Upper lobe of left lung (tissue), 4 donors: ENCODE measurements around the gene SRRM4.

ENCODE experiments used
- POLR2AphosphoS5 ChIP-seq, 2 donors: sonication (generic); formaldehyde crosslinking; IDR thresholded peaks; one replicate each; pipeline ENCODE4 v1.5.1; 2017; ENCODE audit warnings: antibody characterized with exemption in 2 of 2
- TF ChIP-seq, protein P1 (sequence below), 6 experiments: fragments of 450-650 bp in 4 of 6; fragments of 200-600 bp in 2 of 6; sonication (generic) in 2 of 6; IDR thresholded peaks; one replicate each; pipeline ENCODE4 v1.5.1; 2016 to 2019; ENCODE audit warnings: antibody characterized with exemption in 6 of 6

DNA sequence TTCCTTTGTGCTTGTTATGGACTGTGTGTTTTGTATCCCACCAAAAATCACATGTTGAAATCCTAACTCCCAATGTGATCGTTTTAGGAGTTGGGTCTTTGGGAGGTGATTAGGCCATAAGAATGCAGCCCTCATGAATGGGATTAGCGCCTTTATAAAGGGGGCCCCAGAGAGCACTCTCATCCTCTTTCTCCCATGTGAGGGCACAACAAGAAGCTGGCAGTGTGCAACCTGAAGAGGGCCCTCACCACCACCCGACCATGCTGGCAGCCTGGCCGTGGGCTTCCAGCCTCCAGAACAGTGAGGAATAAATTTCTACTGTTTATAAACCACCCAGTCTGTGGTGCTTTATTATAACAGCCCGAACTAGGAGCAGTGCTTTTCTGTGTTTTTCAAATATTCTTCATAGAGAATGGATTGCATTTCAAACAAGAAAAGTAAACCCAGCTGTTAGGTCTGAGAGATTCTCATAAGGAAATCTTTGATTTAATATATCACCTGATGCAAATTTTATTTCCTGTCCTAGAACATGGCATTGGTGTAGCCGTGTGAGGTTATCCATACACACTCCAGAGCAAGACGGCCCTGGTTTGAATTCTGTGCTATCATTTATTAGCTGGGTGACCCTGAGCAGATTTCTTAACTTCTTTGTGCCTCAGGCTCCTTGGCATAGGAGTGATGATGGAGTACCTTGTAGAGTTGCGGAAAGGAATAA, 225.2 kb downstream of the SRRM4 start:
- TF ChIP-seq, protein P1, sequence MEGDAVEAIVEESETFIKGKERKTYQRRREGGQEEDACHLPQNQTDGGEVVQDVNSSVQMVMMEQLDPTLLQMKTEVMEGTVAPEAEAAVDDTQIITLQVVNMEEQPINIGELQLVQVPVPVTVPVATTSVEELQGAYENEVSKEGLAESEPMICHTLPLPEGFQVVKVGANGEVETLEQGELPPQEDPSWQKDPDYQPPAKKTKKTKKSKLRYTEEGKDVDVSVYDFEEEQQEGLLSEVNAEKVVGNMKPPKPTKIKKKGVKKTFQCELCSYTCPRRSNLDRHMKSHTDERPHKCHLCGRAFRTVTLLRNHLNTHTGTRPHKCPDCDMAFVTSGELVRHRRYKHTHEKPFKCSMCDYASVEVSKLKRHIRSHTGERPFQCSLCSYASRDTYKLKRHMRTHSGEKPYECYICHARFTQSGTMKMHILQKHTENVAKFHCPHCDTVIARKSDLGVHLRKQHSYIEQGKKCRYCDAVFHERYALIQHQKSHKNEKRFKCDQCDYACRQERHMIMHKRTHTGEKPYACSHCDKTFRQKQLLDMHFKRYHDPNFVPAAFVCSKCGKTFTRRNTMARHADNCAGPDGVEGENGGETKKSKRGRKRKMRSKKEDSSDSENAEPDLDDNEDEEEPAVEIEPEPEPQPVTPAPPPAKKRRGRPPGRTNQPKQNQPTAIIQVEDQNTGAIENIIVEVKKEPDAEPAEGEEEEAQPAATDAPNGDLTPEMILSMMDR (IDR thresholded peaks at IDR 0.05): no peak
- no peak for TF ChIP-seq POLR2AphosphoS5 (IDR thresholded peaks at IDR 0.05)
